HG02938 (cell line): ENCODE measurements around the gene RHNO1.

Experiments
- ATAC-seq: cut with Tn5 transposase; IDR thresholded peaks from one replicate; pipeline ENCODE4 v1.9.1; 2021; ENCODE audit warnings: mild to moderate bottlenecking, moderate library complexity; ENCODE audit not compliant: unreplicated experiment

RHNO1 gene, protein sequence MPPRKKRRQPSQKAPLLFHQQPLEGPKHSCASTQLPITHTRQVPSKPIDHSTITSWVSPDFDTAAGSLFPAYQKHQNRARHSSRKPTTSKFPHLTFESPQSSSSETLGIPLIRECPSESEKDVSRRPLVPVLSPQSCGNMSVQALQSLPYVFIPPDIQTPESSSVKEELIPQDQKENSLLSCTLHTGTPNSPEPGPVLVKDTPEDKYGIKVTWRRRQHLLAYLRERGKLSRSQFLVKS

DNA sequence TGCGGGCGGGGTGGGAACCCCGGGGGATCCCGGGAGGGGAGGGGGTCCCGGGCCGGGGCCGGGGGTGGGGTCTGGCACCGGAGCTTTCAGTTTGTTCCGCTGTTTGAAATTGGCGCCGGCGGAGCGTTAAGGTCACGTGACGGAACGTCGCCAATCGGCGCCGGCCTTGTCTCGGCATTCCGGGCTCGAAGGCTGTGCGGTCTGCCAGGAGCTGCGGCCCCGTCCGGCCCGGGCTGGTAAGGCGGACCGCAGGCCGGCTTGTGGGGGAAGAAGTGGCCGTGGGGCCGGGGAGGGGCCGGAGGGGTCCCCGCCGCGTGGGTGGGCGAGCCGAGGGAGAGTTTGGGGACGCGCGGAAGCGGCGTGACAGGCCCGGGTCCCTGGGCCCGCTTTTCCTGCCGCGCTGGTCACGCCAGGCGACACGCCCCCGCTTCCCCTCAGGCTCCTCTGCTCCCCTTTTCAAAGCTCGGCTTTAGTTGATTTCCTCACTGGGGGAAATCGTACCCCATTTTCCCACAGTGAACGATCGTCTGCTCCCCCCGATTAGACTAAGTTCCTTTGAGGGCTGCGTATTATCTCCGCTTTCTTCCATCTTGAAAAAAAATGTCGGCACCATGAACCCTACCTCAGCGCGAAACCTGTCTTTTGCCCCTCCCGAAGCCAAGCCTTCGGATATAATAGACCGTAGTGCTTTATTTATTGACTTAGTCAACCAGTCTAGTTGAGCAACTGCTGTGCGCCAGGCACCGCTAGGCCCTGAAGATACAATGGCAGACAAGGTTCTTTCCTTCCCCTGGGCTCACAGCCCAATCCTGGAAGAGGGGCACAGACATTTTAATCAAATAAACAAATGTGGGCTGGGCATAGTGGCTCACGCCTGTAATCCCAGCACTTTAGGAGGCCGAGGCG, at the start of gene RHNO1, which contains the start of gene FOXM1:
Gene RHNO1, plus strand, starts transcription at position 177 of the 906 bp plus-strand sequence. CDS start 8,144 bp downstream, outside the sequence.
Gene FOXM1, minus strand, starts transcription at position 128 of the 906 bp plus-strand sequence. CDS start 2,696 bp downstream, outside the sequence.
- ATAC-seq: peak; percentile 66

DNA sequence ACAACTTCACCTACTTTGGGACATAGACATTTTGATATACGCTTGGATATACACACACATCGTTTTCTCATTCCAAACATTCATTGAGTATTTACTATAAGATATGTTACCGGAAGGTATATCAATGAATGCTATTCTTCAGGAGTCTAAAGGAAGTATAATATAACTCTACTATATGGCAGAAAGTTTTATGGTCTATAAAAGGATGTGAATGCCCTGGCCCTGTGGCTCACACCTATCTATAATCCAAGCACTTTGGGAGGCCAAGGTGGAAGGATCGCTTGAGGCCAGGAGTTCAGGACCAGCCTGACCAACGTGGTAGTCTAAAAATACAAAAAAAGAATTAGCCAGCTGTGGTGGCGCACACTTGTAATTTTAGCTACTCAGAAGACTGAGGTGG, 47.7 kb upstream of the RHNO1 start:
- ATAC-seq: no peak

DNA sequence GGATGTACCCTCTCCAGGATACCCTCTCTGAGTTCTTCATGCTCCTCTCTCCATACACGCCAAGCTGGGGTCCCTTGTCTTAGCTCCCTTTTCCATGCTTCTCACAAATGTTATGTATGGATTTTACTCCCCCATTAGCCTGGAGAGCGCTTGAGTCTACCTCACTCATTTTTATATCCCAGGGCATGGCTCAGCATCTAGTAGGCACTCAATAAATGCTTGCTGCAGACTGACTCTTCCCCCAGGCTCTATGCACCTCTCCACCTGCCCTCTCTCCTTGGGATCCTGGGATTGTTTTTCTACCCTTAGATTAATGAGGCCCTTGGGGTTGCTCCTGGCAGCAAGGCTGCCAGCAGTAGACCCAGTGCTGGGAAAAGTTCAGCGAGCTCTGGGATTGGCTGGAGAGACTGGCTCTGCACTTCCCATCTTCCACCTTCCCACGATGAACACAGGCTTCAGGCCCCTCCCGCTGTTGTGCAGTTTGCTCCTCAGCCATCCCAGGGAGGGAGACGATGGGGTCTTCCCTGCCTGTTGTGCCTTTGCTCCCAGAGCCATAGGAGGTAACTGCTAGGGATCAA, 44.4 kb upstream of the RHNO1 start:
- no peak for ATAC-seq

DNA sequence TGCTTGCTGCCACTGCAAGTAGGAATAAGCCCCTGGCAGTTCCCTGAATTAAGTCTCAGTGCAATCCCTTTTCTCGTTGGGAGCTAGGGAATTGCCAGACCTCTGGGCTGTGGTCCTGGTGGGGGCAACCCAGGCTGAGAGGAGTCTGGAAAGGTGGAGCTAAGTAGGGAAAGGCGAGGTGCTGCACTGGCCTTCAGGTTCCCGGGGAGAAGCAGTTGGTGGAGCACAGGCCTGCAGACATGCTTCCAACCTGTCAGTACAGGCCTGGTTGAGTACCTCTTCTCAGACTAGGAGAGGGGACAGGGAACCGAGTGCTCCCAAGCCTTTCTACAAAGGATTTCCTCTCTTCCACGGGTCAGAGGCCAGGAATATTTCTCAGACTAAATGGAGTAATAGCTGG, 43.7 kb upstream of the RHNO1 start:
- ATAC-seq: no peak

DNA sequence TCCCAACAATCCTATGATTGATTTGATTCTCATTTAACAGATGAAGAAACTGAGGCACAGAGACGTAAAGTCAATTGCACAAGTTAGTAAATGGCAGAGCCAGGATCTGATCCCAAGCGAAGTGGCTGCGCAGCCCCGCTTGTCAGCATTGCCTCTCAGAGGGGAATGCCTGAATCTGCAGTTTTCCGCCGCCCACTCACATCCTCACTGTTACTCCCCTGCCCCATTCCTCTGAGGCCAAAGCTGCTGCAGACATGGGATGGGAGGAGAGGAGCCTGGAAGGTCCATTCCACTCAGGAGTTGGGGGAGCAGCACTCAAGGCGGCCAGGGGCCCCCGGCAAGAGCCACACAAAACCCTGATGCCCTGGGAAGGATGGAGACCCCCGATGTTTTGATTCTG, 43.2 kb upstream of the RHNO1 start:
- no peak for ATAC-seq

DNA sequence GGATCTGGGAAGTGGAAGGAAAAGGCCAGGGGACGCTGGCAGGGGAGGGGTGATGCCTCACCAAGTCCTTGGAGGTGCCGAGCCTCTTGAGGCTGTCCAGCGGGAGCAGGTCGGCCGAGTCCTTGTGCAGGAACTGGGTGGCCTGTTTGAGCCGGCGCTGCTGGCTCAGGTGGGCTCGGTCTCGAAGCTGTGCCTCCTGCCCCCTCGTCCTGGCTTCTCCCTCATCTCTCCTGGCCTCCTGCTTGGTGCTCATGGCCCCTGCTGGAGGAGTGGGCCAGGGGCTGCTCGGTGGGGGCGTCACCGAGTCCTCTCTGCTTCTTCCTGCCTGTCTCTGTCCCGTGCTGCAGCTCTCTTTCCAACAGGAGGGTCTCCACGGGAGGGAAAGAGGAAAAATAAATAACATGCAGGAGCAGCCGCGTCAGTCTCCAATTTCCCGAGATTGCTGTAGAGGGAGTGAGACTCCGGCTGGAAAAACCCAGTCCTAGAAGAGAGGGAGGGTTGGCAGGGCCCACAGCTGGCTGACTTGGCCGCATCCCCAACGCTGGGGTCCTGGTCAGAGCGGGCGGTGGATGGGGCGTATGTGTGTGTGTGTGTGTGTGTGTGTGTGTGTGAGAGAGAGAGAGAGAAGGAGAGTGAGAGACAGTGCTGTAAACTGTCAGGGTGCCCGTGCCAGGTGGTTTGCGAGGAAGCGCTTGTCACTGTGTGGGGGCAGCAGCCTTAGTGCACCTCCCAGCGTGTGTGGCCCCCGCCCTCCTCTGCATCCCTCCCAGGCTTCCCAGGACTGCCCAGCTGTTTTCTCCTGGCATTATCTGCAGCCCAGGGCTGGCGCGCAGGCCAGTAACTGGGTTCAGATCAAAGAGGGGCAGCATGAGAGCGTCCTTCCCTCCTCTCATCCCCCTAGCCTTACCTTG, 42.2 kb upstream of the RHNO1 start, which contains the start of gene NRIP2:
Gene NRIP2, minus strand, starts transcription at position 455 of the 911 bp plus-strand sequence. Its CDS starts 52 bp downstream, at position 403.
- ATAC-seq: no peak

DNA sequence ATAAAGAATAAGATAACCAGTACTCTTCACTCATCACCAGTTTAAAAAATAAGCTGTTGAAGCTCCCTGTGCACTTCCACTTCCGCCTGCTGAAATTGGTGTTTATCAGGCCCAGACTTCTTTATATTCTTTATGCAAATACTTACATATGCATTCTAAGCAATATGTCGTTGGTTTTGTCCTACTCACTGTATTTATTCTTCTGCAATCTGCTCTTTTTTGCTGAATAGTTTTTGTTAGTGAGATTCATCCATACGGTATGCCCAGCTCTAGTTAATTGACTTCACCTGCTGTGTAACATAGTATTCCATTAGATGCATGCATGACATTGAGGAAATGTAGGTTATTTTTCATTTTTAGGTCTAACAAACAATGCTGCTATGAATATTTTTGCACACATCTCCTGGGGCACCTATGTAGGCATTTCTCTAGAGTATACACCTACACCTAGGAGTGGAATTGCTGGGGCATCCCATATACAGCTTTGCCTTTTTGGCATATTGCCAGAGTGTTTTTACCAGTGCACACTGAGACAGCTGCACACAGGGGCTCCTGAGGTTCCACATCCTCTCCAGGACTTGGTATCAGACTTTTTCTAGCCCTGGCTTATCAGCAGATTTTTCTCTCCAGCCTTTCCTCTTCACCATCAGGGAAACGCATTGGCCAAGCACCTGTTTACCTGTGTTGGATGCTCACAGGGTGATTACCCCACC, 41.2 kb upstream of the RHNO1 start:
- no peak for ATAC-seq

DNA sequence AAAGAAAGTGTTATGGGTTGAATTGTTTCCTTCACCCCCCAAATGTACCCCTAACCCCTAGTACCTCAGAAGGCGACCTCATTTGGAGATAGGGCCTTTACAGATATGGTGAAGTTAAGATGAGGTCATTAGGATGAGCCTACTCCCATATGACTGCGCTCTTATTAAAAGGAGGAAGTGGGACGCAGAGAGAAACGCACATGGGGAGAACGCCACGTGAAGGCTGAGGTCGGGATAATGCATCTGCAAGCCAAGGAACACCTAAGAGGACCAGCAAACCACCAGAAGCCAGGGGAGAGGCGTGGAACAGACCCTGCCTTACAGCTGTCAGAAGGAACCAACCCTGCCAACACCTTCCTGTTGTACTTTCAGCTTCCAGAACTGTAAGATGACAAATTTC, 40.4 kb upstream of the RHNO1 start:
- no peak for ATAC-seq

DNA sequence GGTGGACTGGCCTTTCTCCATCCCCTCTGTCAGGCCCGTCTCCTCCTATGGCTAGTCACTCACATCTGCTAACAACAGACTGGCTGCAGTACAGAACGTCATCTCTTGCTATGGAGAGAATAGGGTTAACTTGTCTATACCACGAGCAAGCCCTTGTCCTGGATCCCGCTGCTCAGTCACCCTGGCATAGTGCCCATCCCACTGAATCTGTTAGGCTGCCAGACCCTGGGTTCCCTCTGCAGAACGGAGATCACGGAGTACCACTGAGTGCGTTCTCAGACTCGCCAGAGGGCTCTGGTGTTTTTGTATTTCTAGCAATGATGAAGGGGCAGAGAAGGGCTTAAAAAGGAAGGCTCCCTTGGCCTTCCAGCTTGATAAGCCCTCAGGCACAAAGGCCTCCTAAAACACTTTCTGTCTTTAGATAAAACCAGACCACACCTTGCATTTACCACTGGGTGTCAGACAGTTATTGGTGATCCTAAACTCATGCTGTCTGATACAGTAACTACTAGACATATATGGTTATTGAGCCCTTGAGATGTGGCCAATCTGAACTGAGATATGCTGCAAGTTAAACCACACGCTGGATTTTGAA, 35.9 kb upstream of the RHNO1 start:
- no peak for ATAC-seq

DNA sequence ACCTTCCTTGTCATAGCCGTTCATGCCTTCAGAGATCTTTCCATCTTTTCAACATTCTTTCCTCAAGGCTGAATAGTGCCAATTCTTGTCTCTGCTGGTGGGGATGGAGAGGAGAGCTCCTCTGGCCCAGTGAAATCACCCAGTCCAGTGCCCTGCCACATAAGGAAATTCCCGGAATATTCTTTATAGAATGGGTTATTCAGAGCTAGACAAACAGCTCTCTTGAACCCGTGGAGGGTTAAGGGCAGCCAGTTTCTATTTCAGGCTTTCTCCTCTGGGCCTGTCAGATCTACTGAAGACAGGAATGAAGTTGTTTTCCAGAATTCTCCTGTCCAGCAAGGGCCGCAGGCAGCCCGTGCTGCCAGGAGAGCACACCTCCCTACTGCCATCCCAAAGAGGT, 34.1 kb upstream of the RHNO1 start:
- ATAC-seq: no peak

DNA sequence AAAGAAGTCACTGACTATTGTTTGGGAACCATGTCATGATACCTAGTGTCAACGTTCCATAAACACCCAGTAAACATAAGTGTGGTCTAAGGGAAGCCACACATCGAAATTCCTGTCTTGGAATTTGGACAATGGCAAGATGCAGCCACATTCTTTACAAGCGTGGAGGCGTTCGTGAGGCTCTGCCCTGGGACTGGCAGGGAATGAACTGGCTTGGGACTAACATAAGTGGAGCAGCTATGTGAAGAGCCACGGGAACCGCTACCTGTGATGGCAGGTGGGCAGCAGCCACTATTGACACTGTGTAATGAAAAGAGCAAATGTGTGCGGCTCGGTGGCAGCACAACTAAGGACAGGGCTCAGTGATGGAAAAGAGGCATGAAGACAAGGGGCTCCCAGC, 32.2 kb upstream of the RHNO1 start:
- ATAC-seq: no peak

DNA sequence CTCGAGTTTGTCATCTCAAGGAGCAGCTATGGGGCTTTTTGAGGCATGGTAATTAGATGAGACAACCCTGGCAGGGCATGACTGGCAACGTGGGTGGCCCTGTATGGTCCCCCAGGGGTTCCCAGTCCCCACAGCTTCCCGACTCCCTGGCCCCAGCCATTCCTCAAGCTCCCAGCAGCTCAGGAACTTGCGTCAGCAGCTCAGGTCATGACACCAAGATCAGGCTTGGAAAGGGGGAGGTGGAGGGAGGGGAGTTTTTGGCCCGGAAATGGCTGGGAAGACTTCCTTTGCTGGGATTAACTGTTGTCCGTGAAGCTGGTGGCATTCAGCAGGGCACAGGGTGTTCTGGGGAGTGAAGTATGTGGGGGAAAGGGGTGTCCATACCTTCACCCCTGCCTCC, 31.7 kb upstream of the RHNO1 start:
- ATAC-seq: no peak

DNA sequence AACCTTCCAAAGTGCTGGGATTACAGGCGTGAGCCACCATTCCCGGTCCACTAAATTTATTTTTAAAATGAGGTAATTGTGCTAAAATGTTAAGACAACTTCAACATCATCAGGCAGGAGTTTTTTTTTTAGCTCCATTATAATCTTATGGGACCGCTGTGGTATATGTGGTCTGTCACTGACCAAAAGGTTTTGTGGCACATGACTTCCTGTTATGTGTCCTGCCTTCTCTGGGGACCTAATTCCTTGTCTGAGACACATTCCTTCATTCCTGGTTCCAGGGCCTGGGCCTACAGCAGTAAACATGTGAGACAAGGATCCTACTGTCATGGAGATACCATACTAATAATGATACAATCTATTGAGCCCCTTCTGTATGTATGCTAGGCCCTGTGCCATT, 25.1 kb upstream of the RHNO1 start:
- no peak for ATAC-seq

DNA sequence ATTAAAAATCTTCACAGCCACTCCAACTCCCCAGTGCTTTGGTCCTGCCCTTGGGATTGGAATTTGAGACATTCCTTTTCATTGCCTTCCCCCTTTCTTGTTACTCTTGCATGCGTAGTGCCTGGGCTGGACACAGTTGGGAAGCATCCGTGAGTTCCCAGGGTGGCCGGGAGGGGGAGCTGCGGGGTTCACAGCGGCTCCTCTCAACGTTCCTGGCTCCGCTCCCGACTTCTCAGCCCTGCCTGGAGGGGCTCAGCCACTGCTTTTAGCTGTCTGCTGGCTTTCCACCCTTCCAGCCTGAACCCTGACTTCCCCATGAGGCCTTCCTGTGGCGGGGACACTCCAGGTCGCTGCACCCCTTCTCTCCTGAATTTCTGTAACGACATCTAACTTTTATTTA, 23.4 kb upstream of the RHNO1 start:
- ATAC-seq: no peak

DNA sequence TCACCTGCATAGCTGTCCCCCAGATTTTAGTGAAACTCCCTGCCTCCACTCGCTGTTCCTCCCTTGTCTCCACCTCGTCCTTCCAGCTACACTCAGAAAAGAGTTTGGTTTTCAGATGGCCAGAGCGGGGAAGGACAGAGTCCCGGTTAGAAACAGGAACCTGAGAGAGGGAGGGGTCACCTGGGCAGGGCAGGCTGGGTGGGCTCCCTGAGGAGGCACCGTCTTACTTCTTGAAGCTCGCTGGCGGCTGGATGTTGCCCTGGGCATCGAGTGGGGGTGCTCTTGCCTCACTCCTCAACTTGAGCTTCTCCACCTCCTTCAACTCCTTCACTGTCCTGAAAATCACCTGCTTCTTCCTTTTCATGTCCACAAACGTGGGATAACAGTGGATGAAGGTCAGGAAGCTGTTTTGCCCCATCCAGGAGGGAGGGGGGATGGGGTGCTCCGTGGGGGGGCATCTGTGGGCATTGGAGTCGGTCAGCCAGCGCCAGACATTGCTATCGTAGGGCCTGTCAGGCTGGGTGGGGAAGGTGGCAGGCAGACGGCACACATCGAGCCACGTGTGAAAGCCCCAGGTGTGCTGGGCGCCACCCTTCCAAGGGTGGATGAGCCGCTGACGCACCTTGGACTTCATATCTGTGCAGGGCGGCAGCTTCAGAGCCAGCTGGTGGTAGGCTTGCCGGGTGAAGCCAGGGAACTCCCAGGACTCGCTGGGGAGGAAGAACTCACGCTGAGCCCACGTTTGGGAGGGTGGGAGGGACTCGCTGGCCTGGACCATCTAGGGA, 22.2 kb upstream of the RHNO1 start:
- ATAC-seq: no peak

DNA sequence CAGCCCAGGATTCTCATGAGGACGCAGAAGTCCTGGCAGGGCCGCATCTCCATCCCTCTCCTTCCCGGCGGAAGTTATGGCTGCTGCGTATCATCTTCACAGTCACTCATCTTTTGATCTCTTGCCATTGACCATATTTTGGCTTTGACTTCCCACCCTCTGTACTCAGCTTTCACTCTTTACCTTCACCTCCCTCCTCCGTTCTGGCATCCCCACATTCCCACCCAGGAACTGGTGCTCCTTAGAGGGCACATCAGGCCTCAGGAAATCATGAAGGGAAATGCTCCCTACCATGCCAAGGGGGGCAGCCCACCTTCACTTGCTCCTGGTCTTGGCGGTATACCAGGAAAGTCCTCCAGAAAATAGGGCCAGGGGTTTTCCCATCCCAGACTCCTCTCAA, 21.5 kb upstream of the RHNO1 start:
- no peak for ATAC-seq

DNA sequence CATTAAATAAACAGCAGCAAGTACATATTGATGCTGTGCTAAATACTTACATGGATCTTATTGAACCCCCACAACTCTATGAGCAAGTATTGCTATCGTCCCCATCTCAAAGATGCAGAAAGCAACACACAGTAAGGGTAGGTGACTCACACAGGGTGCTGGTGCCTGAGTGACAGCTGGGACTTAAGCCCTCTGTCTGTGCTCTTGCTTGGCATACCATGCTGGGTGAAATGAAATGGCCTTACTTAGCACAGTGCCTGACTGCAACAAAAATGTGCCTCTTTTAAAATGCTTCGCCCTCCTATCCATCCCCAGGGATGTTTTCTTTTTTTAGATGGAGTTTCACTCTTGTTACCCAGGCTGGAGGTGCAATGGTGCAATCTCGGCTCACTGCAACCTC, 21.0 kb upstream of the RHNO1 start:
- ATAC-seq: no peak

DNA sequence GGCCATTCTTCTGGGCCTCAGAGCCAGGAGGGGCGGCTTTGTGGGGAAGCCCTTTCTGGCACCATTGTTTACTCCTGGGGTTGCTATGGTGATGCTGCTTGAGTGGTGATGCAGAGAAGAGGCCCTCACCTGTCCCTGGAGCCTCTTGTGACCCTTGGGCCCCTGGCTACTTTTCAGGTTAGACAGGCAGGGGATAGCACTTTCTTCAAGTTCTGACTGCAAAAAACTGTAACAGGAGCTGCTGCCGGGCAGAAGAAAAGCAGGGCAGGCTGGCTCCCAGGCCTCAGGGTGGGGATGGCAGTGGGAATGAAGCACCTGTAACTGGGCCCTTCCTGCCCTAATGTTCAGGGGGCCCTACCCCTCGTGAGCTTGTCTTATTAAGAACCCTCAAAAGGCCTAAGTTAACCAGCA, 20.0 kb upstream of the RHNO1 start, which contains the start of gene TEX52:
Gene TEX52, minus strand, starts transcription at position 19 of the 411 bp plus-strand sequence. Its CDS starts 13 bp downstream, at position 6.
- no peak for ATAC-seq

DNA sequence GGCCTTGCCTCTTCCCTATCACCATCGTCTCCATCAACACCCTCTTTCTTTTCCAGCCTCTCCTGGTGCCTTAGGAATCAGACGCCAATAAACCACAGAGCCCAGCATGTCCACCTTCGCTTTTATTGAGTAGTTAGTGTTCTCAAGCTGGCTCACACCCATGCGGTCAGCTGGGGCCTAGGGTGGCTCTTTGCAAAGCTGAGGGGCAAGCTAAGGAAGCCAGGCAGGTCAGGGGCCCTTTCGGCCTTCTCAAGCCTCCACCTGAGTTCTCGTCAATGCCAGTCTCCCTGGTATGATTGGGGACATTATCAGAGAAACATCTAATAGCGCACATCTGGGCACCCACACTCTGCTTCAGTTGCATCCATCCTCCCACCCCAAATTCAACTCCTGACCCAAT, 19.4 kb upstream of the RHNO1 start:
- no peak for ATAC-seq
